K562 treated with DMSO at 1 percent for 24 hours (cell line): Measurements from ENCODE around the gene OR10G3. TPM values are rescaled to one million over a fixed set of nuclear protein-coding genes. Genes with fewer than 3 reads are reported as not detected.

Experiments
- total RNA-seq: library from RNA; unstranded; fragments of 300-600 nt; gene quantifications from 2 replicates; pipeline ENCODE4 v1.2.3, GENCODE V29; 2022; ENCODE audit warnings: low read depth; ENCODE audit not compliant: insufficient read depth

The OR10G3 gene, protein sequence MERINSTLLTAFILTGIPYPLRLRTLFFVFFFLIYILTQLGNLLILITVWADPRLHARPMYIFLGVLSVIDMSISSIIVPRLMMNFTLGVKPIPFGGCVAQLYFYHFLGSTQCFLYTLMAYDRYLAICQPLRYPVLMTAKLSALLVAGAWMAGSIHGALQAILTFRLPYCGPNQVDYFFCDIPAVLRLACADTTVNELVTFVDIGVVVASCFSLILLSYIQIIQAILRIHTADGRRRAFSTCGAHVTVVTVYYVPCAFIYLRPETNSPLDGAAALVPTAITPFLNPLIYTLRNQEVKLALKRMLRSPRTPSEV
- total RNA-seq, result not detected in 2 replicates

DNA sequence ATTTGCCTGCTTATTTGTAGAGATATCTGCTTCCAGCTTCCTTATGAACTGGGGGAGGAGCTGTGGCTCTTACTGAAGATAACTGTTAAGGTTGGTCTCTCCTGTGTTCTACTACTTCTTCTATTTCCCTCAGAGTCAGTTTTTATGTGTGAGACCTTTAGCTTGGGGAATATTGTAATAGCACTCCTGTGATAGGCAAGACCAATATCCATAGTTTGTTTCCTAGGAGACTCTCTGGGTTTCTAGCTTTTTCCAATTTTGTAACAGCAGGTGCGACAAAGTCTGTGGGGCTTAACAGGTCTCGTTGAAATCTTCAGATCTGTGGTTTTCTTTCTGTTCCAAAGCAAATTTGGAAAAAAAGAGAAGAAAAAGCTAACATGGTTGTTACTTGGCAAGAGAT is at the start of gene OR10G3:
TSS of gene OR10G3 (minus strand) at position 101 of the 400 bp plus-strand sequence. CDS start 9,332 bp downstream, outside the sequence.

DNA sequence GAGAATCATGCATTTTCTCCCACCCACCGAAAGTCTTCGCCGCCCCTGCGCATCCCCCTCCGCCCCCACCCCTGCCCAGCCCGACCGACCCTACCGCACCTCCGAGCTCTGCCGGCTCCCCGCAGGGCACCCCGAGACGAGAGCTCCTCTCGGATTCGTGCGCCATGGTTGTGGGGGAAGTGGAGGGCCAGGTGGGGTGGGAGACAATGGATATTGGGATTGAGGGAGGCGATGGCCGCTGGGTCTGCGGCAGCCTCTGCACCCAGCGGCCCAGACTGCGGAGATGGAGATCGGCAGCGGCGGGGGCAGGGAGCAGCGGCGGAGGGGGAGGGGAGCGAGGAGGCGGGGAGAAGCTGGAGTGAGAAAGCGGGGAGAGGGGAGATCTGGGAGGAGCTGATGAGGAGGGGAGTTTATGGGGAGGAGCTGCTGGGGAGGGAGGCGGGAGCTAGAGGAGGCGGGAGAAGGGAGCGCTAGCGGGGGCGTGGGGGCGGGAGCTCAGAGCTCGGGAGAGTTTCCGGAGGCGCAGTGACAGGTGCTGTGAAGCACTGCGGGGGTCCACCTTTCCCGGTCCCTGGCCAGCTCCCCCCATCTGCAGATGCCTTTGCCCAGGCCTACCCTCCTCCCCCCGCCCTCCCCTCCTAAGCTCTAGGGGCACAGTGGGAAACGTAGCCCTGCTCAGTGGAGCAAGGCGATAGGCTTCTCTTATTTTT is 53.8 kb downstream of the OR10G3 start, which contains the start of gene SALL2:
TSS of gene SALL2 (minus strand) at position 385 of the 710 bp plus-strand sequence. CDS start at position 166, 219 bp downstream.

Other genes with a start within 250 kb of the OR10G3 start
- 36.5 and 41.5 TPM in 2 replicates for gene SUPT16H, start 196.1 kb downstream of the OR10G3 start, total RNA-seq
- gene CHD8, start 124.0 kb downstream of the OR10G3 start, total RNA-seq, result 38.0 and 43.2 TPM in 2 replicates
- 9.7 and 9.8 TPM in 2 replicates for gene RAB2B, start 103.1 kb downstream of the OR10G3 start, total RNA-seq
- gene TOX4, start 102.9 kb downstream of the OR10G3 start, total RNA-seq, result 25.3 and 26.5 TPM in 2 replicates
- 31.5 and 32.4 TPM in 2 replicates for gene METTL3, start 68.7 kb downstream of the OR10G3 start, total RNA-seq
- gene SALL2, start 53.7 kb downstream of the OR10G3 start, total RNA-seq, result 23.8 and 27.0 TPM in 2 replicates
- not detected in 2 replicates for gene OR10G2, start 54.9 kb upstream of the OR10G3 start, total RNA-seq
- gene OR4E2, start 73.8 kb upstream of the OR10G3 start, total RNA-seq, result not detected in 2 replicates
- gene OR4E1, start 93.7 kb upstream of the OR10G3 start, total RNA-seq, result not detected in 2 replicates